HG03521 (cell line): Measurements from ENCODE around the gene FAM47E.

ENCODE experiments used
- ATAC-seq: cut with Tn5 transposase; IDR thresholded peaks from one replicate; pipeline ENCODE4 v1.9.1; 2021; ENCODE audit warnings: mild to moderate bottlenecking, moderate library complexity; ENCODE audit not compliant: unreplicated experiment

The FAM47E gene

GRCh38 chr4:76325072-76325471 is 73.6 kb downstream of the FAM47E start:
- ATAC-seq, result no peak

DNA sequence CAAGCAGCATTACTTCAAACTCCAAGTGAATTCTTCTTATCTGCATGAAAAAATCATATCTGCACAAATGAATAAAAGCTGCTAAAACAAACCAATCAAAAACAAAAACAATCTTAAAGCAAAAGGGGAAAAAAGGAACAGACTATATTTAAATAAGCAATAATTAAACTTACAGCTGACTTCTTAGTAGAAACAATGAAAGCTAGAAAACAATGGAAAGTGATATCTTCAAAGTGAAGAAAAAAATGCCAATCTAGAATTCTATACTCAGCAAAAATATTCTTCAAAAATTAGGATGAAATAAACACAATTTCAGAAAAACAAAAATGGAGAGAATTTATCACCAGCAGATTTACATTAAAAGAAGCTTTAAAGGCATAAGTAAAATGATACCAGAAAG is 75.0 kb downstream of the FAM47E start:
- ATAC-seq, result no peak
